Cardiac muscle cell (in vitro differentiated cells and primary cell): ENCODE measurements around the gene KRTAP5-2. TPM values are rescaled to one million over a fixed set of nuclear protein-coding genes. Genes with fewer than 3 reads are reported as not detected.
"Not testable (repeated sequence)": the region's sequence is repeated elsewhere in the genome, so short reads cannot be mapped to it uniquely, and the experiment has no call there.

Experiments used
- DNase-seq, 2 donors: peaks; one replicate each; pipeline versions ENCODE4 v3.0.0 to v3.0.0-alpha.2; 2010 to 2017; ENCODE audit warnings: low read depth in 1 of 2, low spot score in 1 of 2
- H3K27ac ChIP-seq: fragments of 200-600 bp; sonication (generic); 2 replicates; pipeline ENCODE4 v1.5.1; 2016
- H3K27me3 ChIP-seq: fragments of 200-600 bp; sonication (generic); 2 replicates; pipeline ENCODE4 v1.6.0; 2016; ENCODE audit warnings: control low read depth
- H3K36me3 ChIP-seq: fragments of 200-600 bp; sonication (generic); 2 replicates; pipeline ENCODE4 v1.5.1; 2016; ENCODE audit warnings: control low read depth
- H3K4me1 ChIP-seq: fragments of 200-600 bp; sonication (generic); 2 replicates; pipeline ENCODE4 v1.8.1; 2017; ENCODE audit warnings: low read depth, mild to moderate bottlenecking, mixed run types
- H3K4me3 ChIP-seq: fragments of 200-600 bp; sonication (generic); 2 replicates; pipeline ENCODE4 v1.5.1; 2016; ENCODE audit warnings: mild to moderate bottlenecking
- H3K9me3 ChIP-seq: fragments of 200-600 bp; sonication (generic); 2 replicates; pipeline ENCODE4 v1.5.1; 2017; ENCODE audit warnings: low read depth, mild to moderate bottlenecking, control low read depth
- CTCF ChIP-seq: IDR thresholded peaks from 2 replicates; pipeline ENCODE4 v1.5.1; 2012; ENCODE audit warnings: low read depth, mild to moderate bottlenecking, low read length
- polyA plus RNA-seq: library from polyadenylated mRNA; unstranded; fragments of >200 nt; fragmentation: Nextera tagmentation; extraction: Ambion mirVana; gene quantifications from 2 replicates; pipeline ENCODE4 v1.2.1, GENCODE V29; 2016
- total RNA-seq: library from RNA; depleted of rRNA; stranded (reverse); fragments of >200 nt; gene quantifications from 2 replicates; pipeline ENCODE4 v1.2.3, GENCODE V29; 2016

Gene KRTAP5-2
- total and polyA plus RNA-seq, 2 experiments from 2014 or later: not detected

- DNase-seq, H3K9me3 ChIP-seq, H3K4me1 ChIP-seq, H3K27me3 ChIP-seq, H3K4me3 ChIP-seq, H3K36me3 ChIP-seq, H3K27ac ChIP-seq: not testable (repeated sequence)
Observed at GRCh38 chr11:1605923-1606322, 7.8 kb upstream of the KRTAP5-2 start.

- Histone ChIP-seq H3K27ac (no peak overlapping the region), H3K9me3 (no peaks in the 10 kb centered on the region), H3K36me3 (no peaks in the 10 kb centered on the region), H3K4me3 (no peak overlapping the region), H3K27me3 (peaks cover 6% of the 10 kb centered on the region), H3K4me1 (no peaks in the 10 kb centered on the region)
- TF ChIP-seq CTCF: no peak
- DNase-seq: no peak
Observed at GRCh38 chr11:1604711-1605110, 6.6 kb upstream of the KRTAP5-2 start.

- H3K27me3 ChIP-seq: peaks cover 6% of the 10 kb centered on the region
- H3K4me3 ChIP-seq: no peak overlapping the region
- DNase-seq: no peak
- no peaks in the 10 kb centered on the region for H3K36me3 ChIP-seq
- no peak overlapping the region for H3K27ac ChIP-seq
- no peaks in the 10 kb centered on the region for H3K9me3 ChIP-seq
- TF ChIP-seq CTCF: no peak
- H3K4me1 ChIP-seq: no peaks in the 10 kb centered on the region
Observed at GRCh38 chr11:1604181-1604580, 6.1 kb upstream of the KRTAP5-2 start.

GRCh38 chr11:1603629-1604028, 5.5 kb upstream of the KRTAP5-2 start:
- Histone ChIP-seq H3K4me1 (no peaks in the 10 kb centered on the region), H3K36me3 (no peaks in the 10 kb centered on the region), H3K27ac (no peak overlapping the region), H3K9me3 (no peaks in the 10 kb centered on the region), H3K4me3 (no peak overlapping the region), H3K27me3 (peaks cover 6% of the 10 kb centered on the region)
- no peak for TF ChIP-seq CTCF
- no peak for DNase-seq

- not testable (repeated sequence) for H3K9me3 ChIP-seq, H3K4me3 ChIP-seq, H3K36me3 ChIP-seq, DNase-seq, H3K27ac ChIP-seq, H3K4me1 ChIP-seq
- H3K27me3 ChIP-seq: peaks cover 13% of the 10 kb centered on the region
Observed at GRCh38 chr11:1601663-1602062, 3.6 kb upstream of the KRTAP5-2 start.

- Histone ChIP-seq H3K27me3 (peaks cover 13% of the 10 kb centered on the region), H3K4me1 (no peaks in the 10 kb centered on the region), H3K27ac (no peak overlapping the region), H3K9me3 (no peaks in the 10 kb centered on the region), H3K36me3 (no peaks in the 10 kb centered on the region), H3K4me3 (no peak overlapping the region)
- TF ChIP-seq CTCF: no peak
- no peak for DNase-seq
Observed at GRCh38 chr11:1600626-1601025, 2.5 kb upstream of the KRTAP5-2 start.

GRCh38 chr11:1598816-1599215, 722 bp upstream of the KRTAP5-2 start:
- Histone ChIP-seq H3K9me3 (no peaks in the 10 kb centered on the region), H3K36me3 (no peaks in the 10 kb centered on the region), H3K4me3 (no peak overlapping the region), H3K27me3 (peaks cover 14% of the 10 kb centered on the region), H3K4me1 (no peaks in the 10 kb centered on the region), H3K27ac (no peak overlapping the region)
- no peak for DNase-seq
- TF ChIP-seq CTCF: no peak

- not testable (repeated sequence) for H3K9me3 ChIP-seq, H3K4me1 ChIP-seq, DNase-seq, H3K36me3 ChIP-seq, H3K27ac ChIP-seq, H3K4me3 ChIP-seq
- H3K27me3 ChIP-seq: peaks cover 18% of the 10 kb centered on the region
Observed at GRCh38 chr11:1598406-1598805, 312 bp upstream of the KRTAP5-2 start.
